ENCODE results near the gene GCNT2. TPM values are rescaled to one million over a fixed set of nuclear protein-coding genes. Genes with fewer than 3 reads are reported as not detected.
"Not testable (repeated sequence)": the region's sequence is repeated elsewhere in the genome, so short reads cannot be mapped to it uniquely, and the experiment has no call there.

GCNT2 gene
- total and polyA plus RNA-seq, 12 donors = 5.1 to 67.9 (median 45.0) TPM

GRCh38 chr6:10569392-10570127 lies 48.4 kb downstream of the GCNT2 start:
- no peaks in the 10 kb centered on the region for H3K36me3 ChIP-seq
- 81 to 85% methylated on average over 5 of the region's 5 CpGs for WGBS, 2 donors
- ATAC-seq = no peak
- no peaks in the 10 kb centered on the region for H3K27me3 ChIP-seq
- H3K4me1 ChIP-seq = peaks cover 0 to 13% (median 0%) of the 10 kb centered on the region in 9 donors
- TF ChIP-seq, protein P1, sequence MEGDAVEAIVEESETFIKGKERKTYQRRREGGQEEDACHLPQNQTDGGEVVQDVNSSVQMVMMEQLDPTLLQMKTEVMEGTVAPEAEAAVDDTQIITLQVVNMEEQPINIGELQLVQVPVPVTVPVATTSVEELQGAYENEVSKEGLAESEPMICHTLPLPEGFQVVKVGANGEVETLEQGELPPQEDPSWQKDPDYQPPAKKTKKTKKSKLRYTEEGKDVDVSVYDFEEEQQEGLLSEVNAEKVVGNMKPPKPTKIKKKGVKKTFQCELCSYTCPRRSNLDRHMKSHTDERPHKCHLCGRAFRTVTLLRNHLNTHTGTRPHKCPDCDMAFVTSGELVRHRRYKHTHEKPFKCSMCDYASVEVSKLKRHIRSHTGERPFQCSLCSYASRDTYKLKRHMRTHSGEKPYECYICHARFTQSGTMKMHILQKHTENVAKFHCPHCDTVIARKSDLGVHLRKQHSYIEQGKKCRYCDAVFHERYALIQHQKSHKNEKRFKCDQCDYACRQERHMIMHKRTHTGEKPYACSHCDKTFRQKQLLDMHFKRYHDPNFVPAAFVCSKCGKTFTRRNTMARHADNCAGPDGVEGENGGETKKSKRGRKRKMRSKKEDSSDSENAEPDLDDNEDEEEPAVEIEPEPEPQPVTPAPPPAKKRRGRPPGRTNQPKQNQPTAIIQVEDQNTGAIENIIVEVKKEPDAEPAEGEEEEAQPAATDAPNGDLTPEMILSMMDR (IDR thresholded peaks at IDR 0.05) = no peak
- no peaks in the 10 kb centered on the region for H3K9me3 ChIP-seq
- H3K4me3 ChIP-seq = no peak overlapping the region
- no peak for DNase-seq
- intact Hi-C loops (cut with DNase I) = no loop called here
- no peak overlapping the region for H3K27ac ChIP-seq

- DNase-seq; H3K4me3 ChIP-seq; ATAC-seq; intact Hi-C loops (cut with DNase I); H3K27me3 ChIP-seq; H3K27ac ChIP-seq; H3K36me3 ChIP-seq; H3K4me1 ChIP-seq; H3K9me3 ChIP-seq: not testable (repeated sequence)
- 90 to 92% methylated on average over 2 to 5 of the region's 5 CpGs for WGBS, 2 donors
Measured at GRCh38 chr6:10575519-10575918, 54.4 kb downstream of the GCNT2 start.

GRCh38 chr6:10576226-10576625 lies 55.1 kb downstream of the GCNT2 start:
- DNase-seq = no peak
- TF ChIP-seq, protein P1 (IDR thresholded peaks at IDR 0.05) = no peak
- Histone ChIP-seq H3K27ac (no peak overlapping the region), H3K4me3 (no peak overlapping the region), H3K9me3 (no peaks in the 10 kb centered on the region), H3K36me3 (no peaks in the 10 kb centered on the region), H3K27me3 (no peaks in the 10 kb centered on the region), H3K4me1 (peaks cover 0 to 3% (median 0%) of the 10 kb centered on the region in 9 donors)
- intact Hi-C loops (cut with DNase I) = no loop called here
- WGBS, 2 donors = 30 to 32% methylated on average over 4 of the region's 4 CpGs
- ATAC-seq = peak in 1 of 8 donors; percentile 29

- H3K9me3 ChIP-seq = no peaks in the 10 kb centered on the region
- ATAC-seq (peak in 3 of 8 donors; percentile 27 to 51 (median 37)), DNase-seq (no peak)
- intact Hi-C loops (cut with DNase I) = no loop called here
- WGBS, 2 donors = 57 to 62% methylated on average over 8 of the region's 8 CpGs
- no peak overlapping the region for H3K4me3 ChIP-seq
- no peak overlapping the region for H3K27ac ChIP-seq
- TF ChIP-seq, protein P1 (IDR thresholded peaks at IDR 0.05) = no peak
- no peaks in the 10 kb centered on the region for H3K27me3 ChIP-seq
- H3K36me3 ChIP-seq = no peaks in the 10 kb centered on the region
- peaks cover 0 to 3% (median 0%) of the 10 kb centered on the region in 9 donors for H3K4me1 ChIP-seq
Measured at GRCh38 chr6:10577112-10577511, 56.0 kb downstream of the GCNT2 start.

- H3K27me3 ChIP-seq = no peaks in the 10 kb centered on the region
- WGBS, 2 donors = 96 to 98% methylated on average over 5 of the region's 5 CpGs
- H3K9me3 ChIP-seq = no peaks in the 10 kb centered on the region
- H3K36me3 ChIP-seq = no peaks in the 10 kb centered on the region
- H3K27ac ChIP-seq = no peak overlapping the region
- TF ChIP-seq, protein P1 (IDR thresholded peaks at IDR 0.05) = no peak
- DNase-seq (no peak), ATAC-seq (no peak)
- peaks cover 0 to 13% (median 11%) of the 10 kb centered on the region in 9 donors for H3K4me1 ChIP-seq
- intact Hi-C loops (cut with DNase I) = no loop called here
- H3K4me3 ChIP-seq = no peak overlapping the region
Measured at GRCh38 chr6:10578723-10579122, 57.6 kb downstream of the GCNT2 start.
